HUES6 (cell line): ENCODE measurements around the gene KIAA0040.

ENCODE experiments used
- H3K27ac ChIP-seq: 2 replicates; pipeline ENCODE4 v1.7.0; 2013; ENCODE audit warnings: low read depth, mild to moderate bottlenecking, low read length, inconsistent platforms
- H3K27me3 ChIP-seq: 2 replicates; pipeline ENCODE4 v1.6.1; 2013; ENCODE audit warnings: low read length; ENCODE audit not compliant: control insufficient read depth, insufficient read depth
- H3K36me3 ChIP-seq: 2 replicates; pipeline ENCODE4 v1.6.1; 2013; ENCODE audit warnings: low read length; ENCODE audit not compliant: control insufficient read depth, insufficient read depth
- H3K4me1 ChIP-seq: 2 replicates; pipeline ENCODE4 v1.6.1; 2013; ENCODE audit warnings: low read length; ENCODE audit not compliant: control insufficient read depth, insufficient read depth
- H3K4me3 ChIP-seq: 2 replicates; pipeline ENCODE4 v1.5.1; 2013; ENCODE audit warnings: low read depth, low read length
- H3K9ac ChIP-seq: one replicate; pipeline ENCODE4 v1.6.1; 2013; ENCODE audit warnings: mild to moderate bottlenecking, low read length
- H3K9me3 ChIP-seq: 2 replicates; pipeline ENCODE4 v1.6.1; 2013; ENCODE audit warnings: low read depth, low read length; ENCODE audit not compliant: control insufficient read depth, insufficient read depth

Gene KIAA0040

DNA sequence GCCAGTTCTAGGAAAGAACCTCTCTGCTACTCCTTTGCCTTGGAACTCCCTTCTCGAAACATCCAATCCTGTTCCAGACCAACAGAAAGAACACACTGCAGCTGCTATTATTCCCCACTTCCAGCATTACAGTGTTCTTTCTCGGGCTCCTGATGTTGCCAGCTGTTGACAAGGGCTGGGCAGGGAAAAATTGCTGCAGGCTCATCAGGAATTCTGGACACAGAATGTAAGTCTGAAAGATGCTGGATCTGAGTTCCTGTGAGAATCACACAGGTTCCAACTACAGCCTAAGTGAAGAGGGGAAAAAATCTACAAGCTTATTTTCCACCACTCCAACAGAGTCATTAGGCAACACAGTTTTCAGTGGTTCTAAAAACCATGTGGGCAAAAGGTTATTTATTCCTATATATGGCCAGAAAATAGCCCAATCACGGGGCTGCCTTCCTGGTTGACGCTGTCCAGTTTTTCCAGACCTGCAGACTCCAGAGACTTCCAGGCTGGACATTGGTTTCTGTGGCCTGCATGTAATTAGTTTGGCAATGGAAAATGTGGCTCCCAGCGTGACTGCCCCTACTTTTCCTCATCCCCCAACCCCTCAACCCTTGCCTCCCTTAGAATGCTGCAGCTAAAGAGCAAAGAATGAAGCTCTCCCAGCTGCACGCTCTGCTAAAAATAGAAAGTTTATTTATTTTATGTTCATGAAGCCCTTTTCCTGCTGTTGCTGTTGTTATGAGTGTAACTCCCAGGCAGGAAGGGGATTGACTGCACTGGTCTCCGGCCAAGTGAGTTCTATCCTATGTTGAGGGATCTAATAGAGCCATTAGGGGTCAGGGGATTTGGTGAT lies 8.3 kb upstream of the KIAA0040 start:
- no peak overlapping the region for H3K27ac ChIP-seq
- H3K9me3 ChIP-seq, result no peaks in the 10 kb centered on the region
- H3K36me3 ChIP-seq, result no peaks in the 10 kb centered on the region
- H3K9ac ChIP-seq, result no peak overlapping the region
- H3K27me3 ChIP-seq, result no peaks in the 10 kb centered on the region
- H3K4me1 ChIP-seq, result no peaks in the 10 kb centered on the region
- no peak overlapping the region for H3K4me3 ChIP-seq

- no peaks in the 10 kb centered on the region for H3K36me3 ChIP-seq
- H3K9me3 ChIP-seq, result no peaks in the 10 kb centered on the region
- peaks cover 22% of the 10 kb centered on the region for H3K27me3 ChIP-seq
- no peak overlapping the region for H3K27ac ChIP-seq
- no peak overlapping the region for H3K9ac ChIP-seq
- H3K4me1 ChIP-seq, result no peaks in the 10 kb centered on the region; the same call in 1 of the 2 replicates
- H3K4me3 ChIP-seq, result no peak overlapping the region
Observed at GRCh38 chr1:175198332-175198731, 5.8 kb upstream of the KIAA0040 start.

DNA sequence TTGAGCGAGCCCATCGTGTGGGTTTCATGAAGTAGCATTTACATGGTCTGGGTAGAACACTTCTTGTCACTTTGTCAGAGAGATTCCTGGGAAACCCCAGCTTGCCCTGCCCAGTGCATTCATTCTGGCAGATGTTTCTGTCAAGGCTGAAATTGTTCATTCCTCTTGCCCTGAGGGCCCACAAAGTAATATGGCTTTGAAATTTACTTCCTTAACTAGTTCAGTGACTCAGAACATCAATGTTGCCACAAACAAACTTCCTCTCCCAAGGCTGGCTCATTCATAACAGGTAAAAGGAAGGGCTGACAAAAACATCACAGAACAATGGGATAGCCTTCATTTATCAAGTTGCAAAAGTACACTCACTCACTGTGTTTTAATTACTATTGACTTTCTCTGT lies 5.0 kb upstream of the KIAA0040 start:
- Histone ChIP-seq H3K27me3 (peaks cover 26% of the 10 kb centered on the region), H3K9me3 (no peaks in the 10 kb centered on the region), H3K36me3 (no peaks in the 10 kb centered on the region), H3K9ac (no peak overlapping the region), H3K27ac (no peak overlapping the region), H3K4me3 (no peak overlapping the region), H3K4me1 (no peaks in the 10 kb centered on the region; the same call in 1 of the 2 replicates)

DNA sequence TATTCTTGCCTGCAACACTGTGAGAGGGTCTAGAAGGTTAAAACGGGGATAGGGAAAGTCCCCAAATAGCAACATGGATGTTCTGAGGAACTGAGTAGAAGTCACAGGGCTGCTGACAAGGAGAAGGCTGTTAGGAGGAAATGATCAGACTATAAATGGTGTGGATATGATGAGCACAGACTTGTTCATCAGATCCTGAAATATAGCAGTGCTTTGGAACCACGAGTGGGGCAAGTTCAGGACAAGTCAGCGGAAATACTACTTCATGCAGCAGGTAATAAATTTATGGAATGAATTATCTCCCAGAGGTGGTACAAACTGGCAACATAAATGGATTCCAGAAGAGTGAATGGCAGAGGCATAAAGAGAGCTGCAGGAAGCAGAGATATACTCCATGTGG lies 3.2 kb upstream of the KIAA0040 start:
- no peak overlapping the region for H3K27ac ChIP-seq
- no peak overlapping the region for H3K9ac ChIP-seq
- H3K27me3 ChIP-seq, result peaks cover 43% of the 10 kb centered on the region
- no peak overlapping the region for H3K4me3 ChIP-seq
- no peaks in the 10 kb centered on the region for H3K9me3 ChIP-seq
- H3K4me1 ChIP-seq, result peaks cover 6% of the 10 kb centered on the region
- no peaks in the 10 kb centered on the region for H3K36me3 ChIP-seq

DNA sequence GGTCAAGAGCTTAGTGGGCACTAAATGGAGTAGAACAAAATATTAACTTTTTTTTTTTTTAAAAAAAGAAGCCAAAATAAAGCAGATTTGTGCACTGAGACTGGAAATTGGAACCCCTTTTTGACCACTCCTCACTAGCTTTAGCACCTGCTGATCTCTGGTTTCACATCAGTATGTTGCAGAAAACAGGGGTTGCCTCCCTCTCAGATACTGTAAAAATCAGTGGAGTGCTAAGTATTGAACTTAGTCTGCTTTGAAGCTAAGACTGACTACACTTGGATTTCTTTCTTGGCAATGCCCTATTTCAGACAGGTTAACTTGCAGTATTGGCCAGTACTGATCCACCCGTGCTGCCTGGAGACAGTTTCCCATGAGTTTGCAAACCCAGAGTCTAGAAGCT lies 2.7 kb upstream of the KIAA0040 start:
- Histone ChIP-seq H3K9me3 (no peaks in the 10 kb centered on the region), H3K4me3 (no peak overlapping the region), H3K4me1 (peaks cover 6% of the 10 kb centered on the region), H3K27me3 (peaks cover 48% of the 10 kb centered on the region), H3K36me3 (no peaks in the 10 kb centered on the region), H3K27ac (no peak overlapping the region), H3K9ac (no peak overlapping the region)

GRCh38 chr1:175193527-175193910 lies 943 bp upstream of the KIAA0040 start:
- H3K9me3 ChIP-seq, result no peaks in the 10 kb centered on the region
- H3K4me1 ChIP-seq, result peaks cover 6% of the 10 kb centered on the region
- peaks cover 49% of the 10 kb centered on the region for H3K27me3 ChIP-seq
- no peaks in the 10 kb centered on the region for H3K36me3 ChIP-seq
- H3K27ac ChIP-seq, result no peak overlapping the region
- H3K9ac ChIP-seq, result no peak overlapping the region
- H3K4me3 ChIP-seq, result peak overlapping the region; percentile 89

DNA sequence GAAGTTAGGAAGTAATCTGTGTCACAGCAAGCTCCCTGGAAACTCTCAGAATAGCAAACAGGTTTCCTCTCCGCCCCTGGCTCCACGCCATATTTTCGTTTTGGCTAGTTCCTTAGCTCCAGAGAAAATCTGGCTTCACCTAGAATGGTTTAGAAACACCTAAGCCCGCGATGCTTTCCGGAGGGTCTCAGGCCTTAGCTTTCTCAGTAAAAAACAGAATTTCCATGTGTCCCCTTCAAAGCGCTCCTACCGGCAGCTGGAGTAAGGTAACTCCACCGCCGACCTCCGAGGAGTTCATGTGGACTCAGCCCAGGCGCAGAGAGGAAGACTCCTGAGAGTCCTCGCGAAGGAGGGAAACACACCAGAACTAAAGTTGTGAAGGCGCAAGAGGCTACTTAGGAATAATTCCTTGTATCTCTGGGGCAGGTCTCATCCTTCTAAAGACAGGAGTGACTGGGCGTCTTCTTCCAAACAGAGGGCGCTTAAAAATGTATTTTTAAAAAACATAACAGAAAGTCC lies 406 bp downstream of the KIAA0040 start:
- peaks cover 6% of the 10 kb centered on the region for H3K4me1 ChIP-seq
- no peak overlapping the region for H3K27ac ChIP-seq
- H3K27me3 ChIP-seq, result peaks cover 49% of the 10 kb centered on the region
- no peaks in the 10 kb centered on the region for H3K36me3 ChIP-seq
- H3K4me3 ChIP-seq, result peak overlapping the region; percentile 89
- H3K9me3 ChIP-seq, result no peaks in the 10 kb centered on the region
- peak overlapping the region; percentile 56 for H3K9ac ChIP-seq

- Histone ChIP-seq H3K27ac (no peak overlapping the region), H3K9ac (no peak overlapping the region), H3K36me3 (no peaks in the 10 kb centered on the region), H3K9me3 (no peaks in the 10 kb centered on the region), H3K27me3 (peaks cover 49% of the 10 kb centered on the region), H3K4me3 (peak overlapping the region; percentile 89), H3K4me1 (peaks cover 6% of the 10 kb centered on the region)
Observed at GRCh38 chr1:175191659-175192058, 917 bp downstream of the KIAA0040 start.

GRCh38 chr1:175188936-175189335 lies 3.6 kb downstream of the KIAA0040 start:
- Histone ChIP-seq H3K27ac (no peak overlapping the region), H3K4me1 (peaks cover 6% of the 10 kb centered on the region), H3K9ac (no peak overlapping the region), H3K9me3 (no peaks in the 10 kb centered on the region), H3K36me3 (no peaks in the 10 kb centered on the region), H3K4me3 (no peak overlapping the region), H3K27me3 (peaks cover 33% of the 10 kb centered on the region)

GRCh38 chr1:175186433-175187160 lies 6.0 kb downstream of the KIAA0040 start:
- Histone ChIP-seq H3K36me3 (no peaks in the 10 kb centered on the region), H3K27me3 (peaks cover 15% of the 10 kb centered on the region), H3K9ac (no peak overlapping the region), H3K4me3 (no peak overlapping the region), H3K27ac (no peak overlapping the region), H3K9me3 (no peaks in the 10 kb centered on the region), H3K4me1 (peaks cover 7% of the 10 kb centered on the region; the same call in 1 of the 2 replicates)

DNA sequence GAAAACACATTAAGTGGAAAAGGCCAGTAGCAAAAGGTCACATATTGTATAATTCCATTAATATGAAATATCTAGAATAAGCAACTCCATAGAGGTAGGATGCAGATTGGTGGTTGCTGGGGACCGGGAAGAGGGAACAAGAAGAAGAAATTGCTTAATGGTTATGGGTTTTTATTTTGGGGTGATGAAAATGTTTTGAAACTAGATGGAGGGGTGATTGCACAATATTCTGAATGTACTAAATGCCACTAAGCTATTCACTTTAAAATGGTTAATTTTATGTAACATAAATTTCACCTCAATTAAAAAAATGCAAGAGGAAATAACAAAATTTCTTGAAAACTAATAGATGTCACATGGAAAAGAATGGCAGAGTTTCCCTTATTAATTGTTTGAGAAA lies 6.7 kb downstream of the KIAA0040 start:
- H3K4me3 ChIP-seq, result no peak overlapping the region
- H3K4me1 ChIP-seq, result 0 out of 2 replicates have a peak, but pooled peaks cover 4% of the 10 kb centered on the region
- H3K27me3 ChIP-seq, result peaks cover 8% of the 10 kb centered on the region
- no peak overlapping the region for H3K9ac ChIP-seq
- H3K36me3 ChIP-seq, result no peaks in the 10 kb centered on the region
- H3K27ac ChIP-seq, result no peak overlapping the region
- H3K9me3 ChIP-seq, result no peaks in the 10 kb centered on the region
